Head of caudate nucleus (tissue), 42 donors: ENCODE results near the gene CHCHD10.

Source experiments
- DNase-seq, 42 donors: peaks; one replicate each; pipeline versions ENCODE4 v3.0.0 to v3.0.0-alpha.2; 2020 to 2021; ENCODE audit warnings: mixed read lengths in 7 of 42
- intact Hi-C: fragments of 100-400 bp; cut with DNase I; formaldehyde crosslinking; loops from one replicate; pipeline ENCODE4 v1.15.0; 2022

CHCHD10 gene

DNA sequence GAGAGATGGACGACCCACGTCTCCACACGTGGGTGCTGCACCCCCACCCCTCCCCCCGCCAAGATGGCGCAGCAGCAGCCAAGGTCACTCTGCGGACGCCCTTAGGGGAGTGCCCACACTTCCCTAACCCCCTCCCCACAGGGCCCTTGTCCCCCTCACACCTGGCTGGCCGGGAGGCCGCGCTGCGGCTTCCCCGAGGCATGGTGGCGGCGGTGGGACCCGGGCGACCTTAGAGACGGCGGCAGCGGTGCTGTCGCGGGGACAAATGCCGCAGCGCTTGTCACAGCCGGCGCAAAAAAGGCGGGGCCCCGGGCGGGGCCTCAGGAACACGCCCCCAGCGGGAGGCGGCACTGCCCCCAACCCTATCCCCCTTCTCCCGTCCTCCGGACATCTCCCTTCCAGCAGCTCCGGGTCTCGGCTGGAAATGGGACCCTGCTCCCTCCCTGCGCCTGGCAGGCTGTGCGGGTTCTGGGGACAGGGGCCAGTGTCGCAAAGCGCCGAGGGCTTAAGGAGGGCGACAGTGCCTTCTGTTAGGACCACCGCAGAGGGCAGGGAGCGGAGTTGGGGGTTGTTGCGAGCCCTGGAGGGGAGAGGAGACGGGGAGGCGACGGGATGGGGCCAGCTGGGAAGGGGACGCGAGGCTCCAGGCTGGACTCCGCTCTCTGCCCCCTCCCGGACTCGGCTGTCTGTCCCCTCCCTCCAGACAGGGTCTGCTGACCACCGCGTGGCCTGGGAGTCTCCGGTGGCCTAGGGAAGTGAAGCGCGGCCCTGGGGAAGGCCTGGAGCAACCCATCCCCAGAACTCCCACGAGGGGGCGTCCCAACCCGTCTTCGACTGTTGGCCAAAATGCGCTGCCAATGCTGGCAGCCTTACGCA is at the start of gene CHCHD10:
Gene CHCHD10 (minus strand): TSS at position 300 of the 876 bp plus-strand sequence. CDS start 98 bp downstream, at position 202.
- peak; percentile 76 to 96 (median 90) for DNase-seq

GRCh38 chr22:23817146-23817545 is 49.4 kb upstream of the CHCHD10 start:
- intact Hi-C loops: no loop called here
- DNase-seq: no peak

More for the DNA sequence above, at the start of gene CHCHD10:
- intact Hi-C loops: loop anchor here (5.0 kb wide), 1 partner anchor 79 kb away; no protein-coding TSS in a partner anchor

DNA sequence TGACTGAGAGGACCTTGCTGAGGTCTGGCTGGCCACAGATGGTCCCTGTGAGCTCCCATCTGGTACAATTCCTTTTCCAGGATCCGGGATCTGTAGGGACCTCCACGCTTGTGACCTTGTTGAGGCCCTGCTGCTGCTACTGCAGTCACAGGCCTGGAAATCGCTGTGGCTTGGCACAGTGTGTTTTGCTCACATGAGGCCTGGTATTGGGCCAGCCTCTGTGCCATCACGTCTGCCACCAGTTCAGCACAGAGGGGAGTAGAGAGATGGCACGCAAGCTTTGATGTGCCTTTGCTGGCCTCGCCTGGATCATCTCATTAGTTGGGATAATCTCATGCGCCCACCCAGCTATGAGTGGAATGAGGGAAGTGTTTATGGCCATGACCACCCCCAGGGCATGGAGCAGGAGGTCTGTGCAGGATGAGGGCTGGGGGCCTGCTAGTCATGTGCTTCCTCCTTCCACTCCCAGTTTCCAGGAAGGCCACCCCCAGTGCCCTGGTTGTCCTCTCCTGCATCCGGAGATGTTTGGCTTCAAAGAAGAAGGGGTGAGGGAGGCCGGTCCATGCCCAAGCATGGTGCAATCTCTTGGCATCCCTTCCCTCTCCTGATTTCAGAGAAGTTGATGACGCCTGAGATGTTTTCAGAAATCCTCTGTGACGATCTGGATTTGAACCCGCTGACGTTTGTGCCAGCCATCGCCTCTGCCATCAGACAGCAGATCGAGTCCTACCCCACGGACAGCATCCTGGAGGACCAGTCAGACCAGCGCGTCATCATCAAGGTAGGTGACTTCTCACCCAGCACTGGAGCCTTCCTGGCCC is 48.6 kb upstream of the CHCHD10 start:
- intact Hi-C loops: no loop called here

GRCh38 chr22:23815541-23816155 is 47.9 kb upstream of the CHCHD10 start:
- intact Hi-C loops: no loop called here

More for the DNA sequence above, 48.6 kb upstream of the CHCHD10 start:
- DNase-seq: peak in 31 of 42 donors; percentile 32 to 86 (median 59)

GRCh38 chr22:23812378-23812777 is 44.6 kb upstream of the CHCHD10 start:
- no peak for DNase-seq
- intact Hi-C loops: no loop called here

More at GRCh38 chr22:23815541-23816155, 47.9 kb upstream of the CHCHD10 start:
- no peak for DNase-seq

DNA sequence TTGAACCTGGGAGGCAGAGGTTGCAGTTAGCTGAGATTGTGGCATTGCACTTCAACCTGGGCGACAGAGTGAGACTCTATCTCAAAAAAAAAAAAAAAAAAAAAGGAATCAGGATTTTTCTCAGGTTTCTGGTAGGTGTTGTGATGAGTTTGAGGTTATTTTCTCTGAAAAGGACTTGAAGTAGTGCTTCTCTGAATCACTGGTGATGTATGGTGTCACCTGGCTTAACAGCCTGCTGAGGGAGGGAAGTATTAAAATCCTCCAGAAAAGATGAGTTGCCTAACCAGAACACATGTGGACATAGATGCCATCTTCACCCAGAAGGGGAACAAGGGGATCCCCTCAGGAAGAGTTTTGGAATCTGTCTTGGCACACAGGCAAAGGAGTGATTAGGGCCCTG is 39.1 kb upstream of the CHCHD10 start:
- intact Hi-C loops: no loop called here
- DNase-seq: no peak

- intact Hi-C loops: no loop called here
- peak in 2 of 42 donors; percentile 20 to 43 for DNase-seq
Observed at GRCh38 chr22:23804781-23805291, 37.1 kb upstream of the CHCHD10 start.

DNA sequence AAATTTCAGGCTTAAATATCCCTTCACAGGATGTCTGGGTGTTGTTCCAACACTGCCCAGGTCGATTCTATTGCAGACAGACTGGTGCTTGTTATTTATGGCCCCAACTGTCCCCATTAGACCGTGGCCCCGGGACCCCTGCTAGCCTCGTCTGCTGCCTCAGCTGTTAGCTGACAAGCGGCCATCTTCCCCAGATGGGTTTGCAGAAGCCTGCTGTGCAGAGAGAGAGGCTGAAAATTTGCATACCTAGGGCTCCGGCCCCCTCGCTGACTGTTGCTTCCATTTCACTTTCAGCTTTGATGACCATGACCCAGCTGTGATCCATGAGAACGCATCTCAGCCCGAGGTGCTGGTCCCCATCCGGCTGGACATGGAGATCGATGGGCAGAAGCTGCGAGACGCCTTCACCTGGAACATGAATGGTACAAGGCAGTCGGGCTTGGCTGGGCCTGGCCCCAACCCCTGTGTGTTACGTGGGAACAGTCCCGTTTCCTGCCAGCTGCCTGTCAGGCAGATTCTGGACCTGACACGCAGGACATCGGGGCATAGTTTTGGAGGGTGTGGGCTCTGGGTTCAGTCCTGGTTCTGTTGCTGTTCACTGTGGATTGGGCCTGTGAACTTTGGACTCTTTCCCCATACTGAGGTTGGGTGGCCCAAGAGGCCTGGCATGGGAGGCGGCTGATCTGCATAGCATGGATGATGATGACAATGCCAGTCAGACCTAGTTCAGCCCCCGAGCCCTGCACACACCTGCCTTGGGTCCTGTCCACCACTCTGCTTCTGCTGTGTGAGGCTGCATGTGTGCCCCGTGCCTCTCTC is 35.4 kb upstream of the CHCHD10 start:
- intact Hi-C loops: no loop called here

DNA sequence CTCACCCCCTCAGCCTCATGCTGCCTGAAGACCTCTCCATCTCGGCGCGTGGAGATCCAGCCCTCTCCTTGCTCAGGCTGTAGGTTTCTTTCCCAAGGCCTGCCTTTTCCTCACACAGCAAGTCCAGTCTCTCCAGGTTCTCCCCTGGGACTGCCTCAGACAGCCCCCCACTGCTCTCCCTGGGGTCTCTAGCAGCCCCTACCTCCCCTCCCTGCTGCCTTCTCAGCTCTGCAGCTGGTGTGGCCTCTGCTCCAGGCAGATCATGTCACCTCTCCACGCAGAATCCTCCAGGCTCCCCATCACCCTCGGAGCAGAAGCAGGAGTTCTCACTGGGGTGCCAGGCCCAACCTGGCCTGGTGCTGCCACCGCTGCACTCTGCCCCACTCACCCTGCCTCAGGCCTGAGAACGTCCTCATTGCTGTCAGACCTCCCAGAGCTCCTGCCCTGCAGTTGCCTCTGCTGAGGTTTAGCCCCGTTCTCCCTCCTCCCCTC is 34.2 kb upstream of the CHCHD10 start:
- DNase-seq: no peak
- intact Hi-C loops: no loop called here

More for the DNA sequence above, 35.4 kb upstream of the CHCHD10 start:
- DNase-seq: no peak

- intact Hi-C loops: no loop called here
- DNase-seq: no peak
Observed at GRCh38 chr22:23801238-23801821, 33.6 kb upstream of the CHCHD10 start.

GRCh38 chr22:23800297-23801237 is 32.8 kb upstream of the CHCHD10 start:
- DNase-seq: no peak
- intact Hi-C loops: no loop called here

- no peak for DNase-seq
- intact Hi-C loops: no loop called here
Observed at GRCh38 chr22:23796461-23796860, 28.7 kb upstream of the CHCHD10 start.

DNA sequence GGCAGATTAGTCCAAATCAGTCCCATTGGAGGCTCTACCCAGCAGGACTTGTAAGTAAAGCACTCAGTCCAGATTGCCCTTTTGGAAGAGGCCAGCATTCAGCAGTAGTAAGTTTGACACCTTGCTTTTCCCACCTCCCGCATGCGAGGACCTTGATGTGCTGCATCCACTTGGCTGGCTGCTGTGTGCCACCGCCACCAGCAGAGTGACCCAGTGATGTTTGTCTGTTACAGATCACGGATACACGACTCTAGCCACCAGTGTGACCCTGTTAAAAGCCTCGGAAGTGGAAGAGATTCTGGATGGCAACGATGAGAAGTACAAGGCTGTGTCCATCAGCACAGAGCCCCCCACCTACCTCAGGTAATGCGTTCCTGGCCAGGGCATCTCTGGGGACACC is 25.6 kb upstream of the CHCHD10 start:
- intact Hi-C loops: no loop called here
- DNase-seq: no peak

DNA sequence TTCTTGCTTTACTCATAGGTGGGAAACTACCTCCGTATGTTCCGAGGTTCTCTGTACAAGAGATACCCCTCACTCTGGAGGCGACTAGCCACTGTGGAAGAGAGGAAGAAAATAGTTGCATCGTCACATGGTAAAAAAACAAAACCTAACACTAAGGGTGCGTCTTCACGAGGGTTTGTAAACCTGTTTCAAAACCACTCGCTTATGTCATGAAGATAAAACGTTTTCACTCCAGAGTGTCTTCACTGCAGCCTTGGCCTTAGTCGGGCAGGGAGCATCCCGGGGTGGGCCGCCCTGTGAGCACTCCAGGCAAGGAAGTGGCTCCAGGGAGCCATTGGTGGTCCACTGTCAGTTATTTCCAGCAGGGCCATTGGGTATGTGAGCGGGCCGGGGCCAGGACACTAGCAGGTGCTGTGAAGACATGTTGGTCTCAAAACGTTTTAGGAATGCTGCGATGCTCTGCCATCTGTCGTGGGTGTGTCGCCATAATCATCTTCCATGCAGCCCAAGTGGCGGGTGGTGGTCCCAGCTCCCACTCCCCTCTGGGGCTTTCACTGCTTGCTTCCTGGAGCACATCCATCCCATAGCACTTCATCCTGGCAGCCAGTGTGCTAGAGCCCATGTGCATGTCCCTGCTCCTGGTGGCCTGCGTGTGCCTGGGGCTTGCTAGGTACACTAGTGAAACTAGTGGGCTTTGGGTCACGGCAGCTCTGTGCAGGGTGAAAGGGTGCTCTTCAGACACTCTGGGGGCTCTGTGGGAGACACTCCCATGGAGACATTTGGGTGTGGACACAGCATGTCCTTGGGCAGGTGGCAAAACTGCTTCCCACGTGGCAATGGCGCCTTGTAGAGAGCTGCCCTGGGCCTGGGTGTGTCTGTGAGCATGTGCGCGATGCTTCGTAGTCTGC is 24.2 kb upstream of the CHCHD10 start:
- DNase-seq: no peak
- intact Hi-C loops: no loop called here

DNA sequence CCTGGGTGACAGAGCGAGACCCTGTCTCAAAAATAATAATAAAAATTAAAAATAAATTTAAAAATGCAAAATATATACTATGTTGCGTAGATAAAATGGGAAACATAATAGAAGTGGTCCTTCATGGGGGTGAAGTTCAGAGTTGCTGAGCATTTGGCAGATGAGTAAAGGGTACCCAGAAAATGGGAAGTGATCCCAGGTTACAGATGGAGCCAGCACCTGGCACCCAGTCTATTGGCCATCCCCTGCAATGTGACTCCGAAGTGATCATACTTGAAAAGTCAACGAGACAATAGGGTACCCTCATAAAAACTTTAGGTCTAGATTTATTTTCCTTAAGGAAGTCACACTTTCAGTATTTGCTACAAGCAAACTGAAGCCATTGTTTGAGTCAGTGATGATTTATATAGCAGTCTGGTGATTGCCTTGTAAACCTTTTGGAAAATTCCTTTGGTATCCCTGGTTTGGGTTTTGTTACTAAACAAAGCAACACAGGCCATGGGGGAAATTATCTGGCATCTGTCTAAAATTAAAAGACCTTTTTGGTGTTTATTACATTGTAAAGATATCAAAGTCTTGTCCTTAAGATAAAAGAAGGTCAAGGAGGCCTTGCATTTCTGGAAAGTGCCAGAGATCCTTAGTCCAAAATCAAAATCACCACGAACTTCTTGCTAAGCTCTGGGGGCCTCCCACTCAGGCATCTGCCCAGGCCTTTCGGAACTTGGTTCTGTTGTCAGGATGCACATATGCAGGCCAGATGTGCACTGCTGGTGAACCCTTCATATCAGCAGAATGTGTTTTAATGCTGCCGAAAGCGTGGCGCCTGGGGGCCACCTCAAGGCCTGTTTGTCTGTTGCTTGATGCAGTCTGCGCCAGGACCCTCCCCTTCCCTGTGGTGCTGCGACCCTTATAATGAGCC is 23.3 kb upstream of the CHCHD10 start:
- intact Hi-C loops: no loop called here

More for the DNA sequence above, 23.3 kb upstream of the CHCHD10 start:
- no peak for DNase-seq
